Activated T-helper 1 cell treated with anti-CD3 and anti-CD28 coated beads, Interleukin-12 subunit alpha, Interleukin-12 subunit beta, Interleukin-2, Interleukin-4 antibody, amounts not matched to agents 30 ng/mL and 10 ng/mL and 1 ng/mL, durations not matched to agents 14 hours and 24 hours and 36 hours (primary cell): ENCODE data around the gene MAGEA3. TPM values are rescaled to one million over a fixed set of nuclear protein-coding genes. Genes with fewer than 3 reads are reported as not detected.
"Not testable (repeated sequence)": the region's sequence is repeated elsewhere in the genome, so short reads cannot be mapped to it uniquely, and the experiment has no call there.

Source experiments
- DNase-seq: peaks from one replicate; pipeline ENCODE4 v3.0.0; 2021; ENCODE audit warnings: low spot score
- H3K27ac Mint-ChIP-seq: one replicate; pipeline ENCODE4 v1.8.0; 2021; ENCODE audit warnings: mild to moderate bottlenecking, mixed read lengths
- H3K27me3 Mint-ChIP-seq: one replicate; pipeline ENCODE4 v1.8.0; 2022; ENCODE audit warnings: mild to moderate bottlenecking, moderate library complexity, mixed read lengths; ENCODE audit not compliant: insufficient read depth
- H3K36me3 Mint-ChIP-seq: one replicate; pipeline ENCODE4 v1.8.0; 2021; ENCODE audit warnings: low read depth, mixed read lengths
- H3K4me1 Mint-ChIP-seq: one replicate; pipeline ENCODE4 v1.8.0; 2021; ENCODE audit warnings: low read depth, mixed read lengths
- H3K4me3 Mint-ChIP-seq: one replicate; pipeline ENCODE4 v1.8.0; 2021; ENCODE audit warnings: mild to moderate bottlenecking, moderate library complexity, mixed read lengths
- H3K9me3 Mint-ChIP-seq: one replicate; pipeline ENCODE4 v1.8.0; 2021; ENCODE audit warnings: mixed read lengths
- intact Hi-C: fragments of 100-400 bp; cut with micrococcal nuclease; formaldehyde crosslinking; loops from one replicate; pipeline ENCODE4 v1.15.1; 2024
- total RNA-seq: library from RNA; stranded (reverse); gene quantifications from 2 replicates; pipeline ENCODE4 v1.2.3, GENCODE V29; 2022

The MAGEA3 gene, protein sequence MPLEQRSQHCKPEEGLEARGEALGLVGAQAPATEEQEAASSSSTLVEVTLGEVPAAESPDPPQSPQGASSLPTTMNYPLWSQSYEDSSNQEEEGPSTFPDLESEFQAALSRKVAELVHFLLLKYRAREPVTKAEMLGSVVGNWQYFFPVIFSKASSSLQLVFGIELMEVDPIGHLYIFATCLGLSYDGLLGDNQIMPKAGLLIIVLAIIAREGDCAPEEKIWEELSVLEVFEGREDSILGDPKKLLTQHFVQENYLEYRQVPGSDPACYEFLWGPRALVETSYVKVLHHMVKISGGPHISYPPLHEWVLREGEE
- total RNA-seq: not detected in 2 replicates

DNA sequence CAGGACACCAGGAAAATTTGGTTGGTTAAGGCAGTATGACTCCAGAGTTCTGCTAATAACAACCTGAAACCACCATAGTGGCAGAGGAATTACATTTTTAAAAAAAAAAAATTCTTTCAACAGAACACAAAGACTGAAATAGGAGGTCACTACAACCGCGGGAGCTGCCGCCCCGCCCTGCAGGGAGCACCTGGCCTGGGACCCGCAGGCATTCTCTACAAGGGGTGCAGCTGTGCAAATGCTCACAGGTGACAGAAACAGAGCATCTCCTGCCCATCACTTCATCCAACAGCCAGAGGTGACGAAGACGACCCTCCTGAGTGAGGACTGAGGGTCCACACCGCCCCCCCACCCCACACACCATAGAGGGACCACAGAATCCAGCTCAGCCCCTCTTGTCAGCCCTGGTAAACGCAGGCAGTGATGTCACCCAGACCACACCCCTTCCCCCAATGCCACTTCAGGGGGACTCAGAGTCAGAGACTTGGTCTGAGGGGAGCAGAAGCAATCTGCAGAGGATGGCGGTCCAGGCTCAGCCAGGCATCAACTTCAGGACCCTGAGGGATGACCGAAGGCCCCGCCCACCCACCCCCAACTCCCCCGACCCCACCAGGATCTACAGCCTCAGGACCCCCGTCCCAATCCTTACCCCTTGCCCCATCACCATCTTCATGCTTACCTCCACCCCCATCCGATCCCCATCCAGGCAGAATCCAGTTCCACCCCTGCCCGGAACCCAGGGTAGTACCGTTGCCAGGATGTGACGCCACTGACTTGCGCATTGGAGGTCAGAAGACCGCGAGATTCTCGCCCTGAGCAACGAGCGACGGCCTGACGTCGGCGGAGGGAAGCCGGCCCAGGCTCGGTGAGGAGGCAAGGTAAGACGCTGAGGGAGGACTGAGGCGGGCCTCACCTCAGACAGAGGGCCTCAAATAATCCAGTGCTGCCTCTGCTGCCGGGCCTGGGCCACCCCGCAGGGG lies at the start of gene MAGEA3:
MAGEA3 (plus strand) TSS at position 843 of the 980 bp plus-strand sequence. CDS start 2,039 bp downstream, outside the sequence.
- intact Hi-C loops, H3K9me3 Mint-ChIP-seq, H3K27me3 Mint-ChIP-seq, H3K4me3 Mint-ChIP-seq, H3K36me3 Mint-ChIP-seq, H3K4me1 Mint-ChIP-seq, DNase-seq, H3K27ac Mint-ChIP-seq: not testable (repeated sequence)

DNA sequence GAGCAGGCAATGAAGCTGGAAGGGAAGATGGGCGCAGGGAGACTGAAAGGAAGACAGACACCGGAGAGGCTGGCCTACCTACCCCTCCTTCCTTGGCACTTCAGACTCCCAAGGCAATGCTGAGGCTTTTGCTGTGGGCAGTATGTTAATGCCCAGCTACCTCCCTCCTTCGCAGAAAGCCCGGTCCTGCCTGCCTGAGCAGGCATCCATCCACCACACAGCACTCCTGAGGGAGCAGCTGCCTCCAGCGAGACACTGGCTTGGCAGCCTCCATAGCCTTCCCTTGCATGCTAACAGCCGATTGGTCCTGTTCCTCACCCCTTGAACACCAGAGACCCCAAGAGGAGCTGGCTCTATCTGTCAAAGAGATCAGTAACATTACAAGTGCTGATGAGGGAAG lies 46.5 kb upstream of the MAGEA3 start:
- no peak overlapping the region for H3K4me3 Mint-ChIP-seq
- intact Hi-C loops: no loop called here
- no peaks in the 10 kb centered on the region for H3K36me3 Mint-ChIP-seq
- H3K27me3 Mint-ChIP-seq: peaks cover 8% of the 10 kb centered on the region
- DNase-seq: no peak
- no peak overlapping the region for H3K27ac Mint-ChIP-seq
- H3K9me3 Mint-ChIP-seq: no peaks in the 10 kb centered on the region
- no peaks in the 10 kb centered on the region for H3K4me1 Mint-ChIP-seq

DNA sequence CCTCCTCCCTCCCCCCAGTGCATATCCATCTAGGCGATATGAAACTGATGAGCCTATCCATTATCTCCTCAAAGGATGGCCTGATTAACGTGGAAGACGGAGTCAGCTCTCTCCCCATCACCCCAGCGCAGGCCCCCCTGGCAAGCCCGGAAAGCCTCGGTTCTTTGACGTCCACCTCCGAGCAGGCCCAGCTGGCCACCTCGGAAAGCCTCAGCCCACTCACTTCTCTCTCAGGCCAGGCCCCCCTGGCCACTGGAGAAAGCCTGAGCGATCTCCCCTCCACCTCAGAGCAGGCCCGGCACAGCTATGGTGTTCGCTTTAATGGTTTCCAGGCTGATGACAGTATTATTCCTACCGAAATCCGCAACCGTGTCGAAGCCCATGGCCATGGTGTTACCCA lies 46.1 kb upstream of the MAGEA3 start:
- no peaks in the 10 kb centered on the region for H3K4me1 Mint-ChIP-seq
- H3K9me3 Mint-ChIP-seq: no peaks in the 10 kb centered on the region
- DNase-seq: no peak
- H3K27ac Mint-ChIP-seq: no peak overlapping the region
- H3K27me3 Mint-ChIP-seq: peaks cover 6% of the 10 kb centered on the region
- H3K4me3 Mint-ChIP-seq: no peak overlapping the region
- intact Hi-C loops: no loop called here
- no peaks in the 10 kb centered on the region for H3K36me3 Mint-ChIP-seq

DNA sequence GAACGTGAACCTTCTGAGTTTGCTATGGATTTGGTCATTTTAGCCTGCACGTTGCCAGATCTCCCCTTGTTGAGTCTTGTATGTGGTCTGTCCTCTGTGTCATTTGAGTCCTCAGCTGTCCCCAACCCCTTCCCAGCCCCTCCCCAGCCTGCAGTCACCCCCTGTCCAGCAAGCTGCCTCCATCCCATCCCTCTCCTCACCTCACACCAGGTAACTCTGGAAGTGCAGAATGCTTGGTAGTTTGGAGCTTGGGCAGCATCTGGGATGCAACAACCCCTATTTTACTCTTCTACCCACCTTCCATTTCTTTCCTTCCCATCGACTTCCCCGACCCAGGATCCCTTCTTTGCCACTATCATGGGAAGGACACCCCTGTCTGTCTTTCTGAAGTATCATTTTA lies 42.5 kb upstream of the MAGEA3 start:
- intact Hi-C loops: no loop called here
- DNase-seq: no peak
- Mint-ChIP-seq H3K9me3 (no peaks in the 10 kb centered on the region), H3K27ac (no peak overlapping the region), H3K27me3 (peaks cover 5% of the 10 kb centered on the region), H3K4me3 (no peak overlapping the region), H3K36me3 (no peaks in the 10 kb centered on the region), H3K4me1 (no peaks in the 10 kb centered on the region)

DNA sequence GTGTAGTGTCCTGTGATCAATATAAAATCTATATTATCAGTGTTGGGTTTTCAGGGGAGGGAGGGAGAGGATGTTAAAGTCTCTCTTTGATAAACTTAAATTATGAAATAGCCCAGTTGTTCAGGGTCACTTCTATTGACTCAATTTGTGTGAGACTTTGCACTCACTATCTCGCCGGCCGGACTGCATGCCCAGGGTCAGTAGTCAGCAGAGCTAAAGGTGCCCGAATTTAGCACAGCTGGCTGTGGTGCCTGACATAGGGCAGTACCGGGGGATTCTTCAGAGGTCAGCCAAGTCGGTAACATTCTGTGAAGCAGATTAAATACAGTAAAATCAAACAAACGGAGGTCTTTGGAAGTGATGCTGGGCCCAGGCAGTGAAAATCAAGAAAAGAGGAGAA lies 41.7 kb upstream of the MAGEA3 start:
- Mint-ChIP-seq H3K27me3 (peaks cover 5% of the 10 kb centered on the region), H3K4me3 (no peak overlapping the region), H3K36me3 (no peaks in the 10 kb centered on the region), H3K4me1 (no peaks in the 10 kb centered on the region), H3K9me3 (no peaks in the 10 kb centered on the region), H3K27ac (no peak overlapping the region)
- DNase-seq: no peak
- intact Hi-C loops: no loop called here

DNA sequence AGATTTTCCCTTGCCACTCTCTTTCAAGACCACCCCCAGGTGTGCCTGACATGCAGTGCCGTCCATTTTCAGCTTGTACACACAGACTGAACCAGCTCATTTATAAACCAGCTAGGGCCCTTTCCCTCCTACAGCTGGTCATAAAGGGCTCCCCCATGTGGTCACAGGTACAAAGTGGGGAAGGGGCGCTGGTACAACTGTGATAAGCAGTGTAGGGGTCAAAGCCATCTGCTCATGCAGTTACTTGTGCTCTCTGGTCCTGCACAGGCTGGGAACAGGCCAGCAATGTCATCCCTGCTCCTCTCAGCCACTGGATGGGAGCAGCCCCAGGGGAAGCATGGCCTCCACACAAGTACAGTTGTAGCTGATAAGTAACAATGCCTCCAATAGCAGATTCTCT lies 40.3 kb upstream of the MAGEA3 start:
- H3K4me1 Mint-ChIP-seq: no peaks in the 10 kb centered on the region
- intact Hi-C loops: no loop called here
- H3K36me3 Mint-ChIP-seq: no peaks in the 10 kb centered on the region
- no peak overlapping the region for H3K4me3 Mint-ChIP-seq
- H3K27me3 Mint-ChIP-seq: peaks cover 5% of the 10 kb centered on the region
- no peaks in the 10 kb centered on the region for H3K9me3 Mint-ChIP-seq
- DNase-seq: no peak
- H3K27ac Mint-ChIP-seq: no peak overlapping the region

DNA sequence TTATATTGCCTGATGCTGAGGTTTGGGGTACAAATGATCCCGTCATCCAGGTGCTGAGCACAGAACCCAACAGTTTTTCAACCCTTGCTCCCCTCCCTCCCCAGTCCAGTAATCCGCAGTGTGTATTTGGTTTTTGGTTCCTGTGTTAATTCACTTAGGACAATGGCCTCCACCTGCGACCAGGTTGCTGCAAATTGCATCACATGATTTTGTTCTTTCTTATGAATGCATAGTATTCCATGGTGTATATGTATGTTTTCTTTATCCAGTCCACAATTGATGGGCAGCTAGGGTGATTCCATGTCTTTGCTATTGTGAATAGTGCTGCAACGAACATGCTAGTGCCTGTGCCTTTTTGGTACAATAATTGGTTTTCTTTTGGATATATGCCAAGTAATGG lies 35.5 kb upstream of the MAGEA3 start:
- intact Hi-C loops: no loop called here
- H3K9me3 Mint-ChIP-seq: no peaks in the 10 kb centered on the region
- no peak overlapping the region for H3K27ac Mint-ChIP-seq
- H3K27me3 Mint-ChIP-seq: peaks cover 3% of the 10 kb centered on the region
- no peak overlapping the region for H3K4me3 Mint-ChIP-seq
- DNase-seq: no peak
- H3K36me3 Mint-ChIP-seq: no peaks in the 10 kb centered on the region
- no peaks in the 10 kb centered on the region for H3K4me1 Mint-ChIP-seq

DNA sequence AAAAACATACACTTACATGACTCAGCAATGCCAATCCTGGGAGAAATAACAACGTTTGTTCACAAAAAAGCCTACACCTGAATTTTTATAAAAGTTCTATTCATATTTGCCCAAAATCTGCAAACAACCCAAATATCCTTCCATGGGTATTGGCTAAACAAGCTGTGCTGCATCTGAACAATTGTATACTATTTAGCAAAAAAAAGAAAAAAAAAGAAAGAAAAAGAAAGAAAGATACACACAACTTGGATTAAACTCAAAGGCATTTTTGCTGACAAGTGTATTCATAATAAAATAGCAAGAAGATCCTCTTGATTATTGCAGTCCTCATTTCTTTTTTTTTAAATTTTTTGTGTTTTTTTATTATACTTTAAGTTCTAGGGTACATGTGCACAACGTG lies 24.5 kb upstream of the MAGEA3 start:
- H3K27ac Mint-ChIP-seq: no peak overlapping the region
- H3K36me3 Mint-ChIP-seq: no peaks in the 10 kb centered on the region
- H3K4me1 Mint-ChIP-seq: no peaks in the 10 kb centered on the region
- intact Hi-C loops: no loop called here
- H3K4me3 Mint-ChIP-seq: no peak overlapping the region
- H3K9me3 Mint-ChIP-seq: no peaks in the 10 kb centered on the region
- no peak for DNase-seq
- peaks cover 3% of the 10 kb centered on the region for H3K27me3 Mint-ChIP-seq

DNA sequence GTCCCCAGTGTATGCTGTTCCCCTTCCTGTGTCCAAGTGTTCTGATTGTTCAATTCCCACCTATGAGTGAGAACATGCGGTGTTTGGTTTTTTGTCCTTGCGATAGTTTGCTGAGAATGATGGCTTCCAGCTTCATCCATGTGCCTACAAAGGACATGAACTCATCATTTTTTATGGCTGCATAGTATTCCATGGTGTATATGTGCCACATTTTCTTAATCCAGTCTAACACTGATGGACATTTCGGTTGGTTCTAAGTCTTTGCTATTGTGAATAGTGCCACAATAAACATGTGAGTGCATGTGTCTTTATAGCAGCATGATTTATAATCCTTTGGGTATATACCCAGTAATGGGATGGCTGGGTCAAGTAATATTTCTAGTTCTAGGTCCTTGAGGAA lies 23.9 kb upstream of the MAGEA3 start:
- H3K27me3 Mint-ChIP-seq, DNase-seq, H3K9me3 Mint-ChIP-seq, intact Hi-C loops, H3K4me1 Mint-ChIP-seq, H3K36me3 Mint-ChIP-seq, H3K27ac Mint-ChIP-seq, H3K4me3 Mint-ChIP-seq: not testable (repeated sequence)

DNA sequence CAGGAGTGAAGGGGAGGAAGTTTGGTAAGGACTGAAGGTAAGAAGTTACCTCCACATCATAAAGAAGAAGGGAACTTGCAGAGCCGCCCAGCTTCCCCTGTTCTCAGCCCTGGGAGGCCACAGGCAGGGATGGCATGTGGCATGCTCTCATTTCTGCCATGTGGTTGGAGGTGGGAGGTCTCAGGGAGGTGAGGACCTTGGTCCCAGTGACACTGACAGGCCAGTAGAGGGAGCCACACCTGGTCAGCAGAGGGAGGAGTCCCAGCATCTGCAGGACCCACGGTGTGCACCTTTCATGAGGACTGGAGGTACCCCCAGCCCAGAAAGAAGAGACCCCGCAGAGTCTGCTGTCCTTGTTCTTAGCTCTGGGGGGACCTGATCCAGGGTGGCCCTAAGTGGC lies 17.6 kb upstream of the MAGEA3 start:
- H3K27me3 Mint-ChIP-seq, H3K4me1 Mint-ChIP-seq, H3K4me3 Mint-ChIP-seq, H3K9me3 Mint-ChIP-seq, H3K36me3 Mint-ChIP-seq, intact Hi-C loops, H3K27ac Mint-ChIP-seq, DNase-seq: not testable (repeated sequence)

DNA sequence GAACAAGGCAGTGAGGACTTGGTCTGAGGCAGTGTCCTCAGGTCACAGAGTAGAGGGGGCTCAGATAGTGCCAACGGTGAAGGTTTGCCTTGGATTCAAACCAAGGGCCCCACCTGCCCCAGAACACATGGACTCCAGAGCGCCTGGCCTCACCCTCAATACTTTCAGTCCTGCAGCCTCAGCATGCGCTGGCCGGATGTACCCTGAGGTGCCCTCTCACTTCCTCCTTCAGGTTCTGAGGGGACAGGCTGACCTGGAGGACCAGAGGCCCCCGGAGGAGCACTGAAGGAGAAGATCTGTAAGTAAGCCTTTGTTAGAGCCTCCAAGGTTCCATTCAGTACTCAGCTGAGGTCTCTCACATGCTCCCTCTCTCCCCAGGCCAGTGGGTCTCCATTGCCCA lies 1.8 kb downstream of the MAGEA3 start:
- H3K9me3 Mint-ChIP-seq, H3K4me1 Mint-ChIP-seq: not testable (repeated sequence)

DNA sequence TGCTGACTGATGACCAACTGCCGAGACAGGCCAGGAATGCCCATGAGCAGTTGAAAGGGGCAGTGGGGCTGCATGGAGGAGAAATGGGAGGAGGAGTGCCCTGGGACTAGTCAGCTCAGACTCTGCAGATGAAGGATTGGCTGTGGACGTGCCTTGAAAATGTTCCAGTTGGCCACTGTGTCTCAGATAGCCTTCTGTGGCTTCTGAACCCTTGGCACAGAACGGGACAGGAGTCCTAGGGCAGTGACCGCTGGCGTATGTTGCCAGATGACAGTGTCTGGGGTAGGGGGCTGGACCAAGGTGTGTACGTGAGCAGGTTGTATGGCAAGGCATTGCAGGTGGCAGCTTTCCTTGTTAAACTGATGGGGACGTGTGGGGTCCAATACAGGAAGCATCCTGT lies 7.9 kb downstream of the MAGEA3 start:
- intact Hi-C loops, H3K27ac Mint-ChIP-seq, H3K4me3 Mint-ChIP-seq, DNase-seq, H3K4me1 Mint-ChIP-seq, H3K36me3 Mint-ChIP-seq, H3K27me3 Mint-ChIP-seq, H3K9me3 Mint-ChIP-seq: not testable (repeated sequence)

More for the DNA sequence above, 1.8 kb downstream of the MAGEA3 start:
- H3K27ac Mint-ChIP-seq, DNase-seq, intact Hi-C loops, H3K4me3 Mint-ChIP-seq, H3K36me3 Mint-ChIP-seq, H3K27me3 Mint-ChIP-seq: not testable (repeated sequence)

DNA sequence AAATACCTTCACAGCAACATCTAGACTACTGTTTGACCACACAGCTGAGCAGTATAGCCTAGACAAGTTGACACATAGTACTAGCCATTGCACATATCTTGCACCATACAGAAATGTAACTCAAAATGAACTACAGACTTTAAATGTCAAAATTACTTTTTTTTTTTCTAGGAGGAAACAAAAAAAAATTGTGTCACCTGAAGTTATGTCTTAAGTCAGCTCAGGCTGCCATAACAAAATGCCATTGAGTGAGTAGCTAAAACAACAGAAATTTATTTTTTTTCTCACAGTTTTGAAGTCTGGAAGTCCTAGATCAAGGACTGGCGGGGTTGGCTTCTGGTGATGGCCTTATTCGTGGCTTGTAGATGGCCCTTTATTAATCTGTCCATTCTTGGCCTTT lies 10.6 kb downstream of the MAGEA3 start, which contains the start of gene CSAG2:
CSAG2 (minus strand) TSS at position 101 of the 400 bp plus-strand sequence. CDS start 161 bp downstream, outside the sequence.
- H3K4me1 Mint-ChIP-seq, intact Hi-C loops: not testable (repeated sequence)

More for the DNA sequence above, 10.6 kb downstream of the MAGEA3 start, which contains the start of gene CSAG2:
- not testable (repeated sequence) for H3K9me3 Mint-ChIP-seq, H3K27me3 Mint-ChIP-seq, DNase-seq, H3K27ac Mint-ChIP-seq, H3K36me3 Mint-ChIP-seq, H3K4me3 Mint-ChIP-seq
